ENCODE results near the gene FER. TPM values are rescaled to one million over a fixed set of nuclear protein-coding genes. Genes with fewer than 3 reads are reported as not detected.

The FER gene
- total and polyA plus RNA-seq, 9 of the 15 experiments (the other 6 are each of a cell fraction or from before 2014, with no cell fraction given): 6.7 to 18.2 (median 8.9) TPM

GRCh38 chr5:109105631-109106267 lies 358.1 kb downstream of the FER start:
- H3K36me3 ChIP-seq (ENCODE audit: control insufficient read depth, insufficient read depth, low read length): no peaks in the 10 kb centered on the region
- H3K4me3 ChIP-seq: no peak overlapping the region
- in situ Hi-C loops (cut with MboI) (no loop called here), intact Hi-C loops (cut with micrococcal nuclease) (no loop called here)
- no peak overlapping the region for H3K9ac ChIP-seq (ENCODE audit: insufficient read depth in 1 of 2, low read depth in 2 of 2, low read length in 2 of 2)
- BruUV-seq (replicated peaks): no TSS peak
- H4K20me1 ChIP-seq (replicated peaks; ENCODE audit: control insufficient read depth, insufficient read depth, low read length): no peaks in the 10 kb centered on the region
- no peaks in the 10 kb centered on the region for H3K79me2 ChIP-seq (ENCODE audit: control insufficient read depth, insufficient read depth, low read length)
- no peaks in the 10 kb centered on the region for H3K9me3 ChIP-seq (replicated peaks; ENCODE audit: control insufficient read depth, insufficient read depth, low read depth, low read length)
- CTCF ChIA-PET (ENCODE audit: low intra/inter-chr PET ratio): no interaction called here
- no peak overlapping the region for H2AFZ ChIP-seq (ENCODE audit: low read depth, low read length)
- DNase-seq (ENCODE audit: extremely low read depth in 1 of 4, low spot score in 3 of 4) (no peak), FAIRE-seq (no peak), ATAC-seq (no peak)
- TF ChIP-seq ZNF316 (IDR thresholded peaks at IDR 0.05): 0 out of 2 replicates have a peak, but pooled peaks have one; percentile 7
- no peak for TF ChIP-seq DDX20 (tag; IDR thresholded peaks at IDR 0.05; ENCODE audit: low read depth)
- 0 out of 2 replicates have a peak, but pooled peaks have one; percentile 32 for TF ChIP-seq MAFG (tag; conservative IDR thresholded peaks at IDR 0.05)
- TF ChIP-seq C11orf30 (IDR thresholded peaks at IDR 0.05; ENCODE audit: low read depth): peak; percentile 13; the same call in 1 of the 2 replicates
- no peaks in the 10 kb centered on the region for H3K27me3 ChIP-seq (ENCODE audit: control insufficient read depth in 2 of 2, insufficient read depth in 2 of 2, low read length in 2 of 2)
- H3K4me2 ChIP-seq (ENCODE audit: insufficient read depth, low read length): no peak overlapping the region
- WGBS (ENCODE audit: insufficient coverage, low coverage, missing lambda C conversion rate): 13% methylated on average over 5 of the region's 5 CpGs
- no peak overlapping the region for H3K27ac ChIP-seq (ENCODE audit: extremely low read depth, low read depth, low read length)
- H3K9me1 ChIP-seq (ENCODE audit: control insufficient read depth, insufficient read depth, low read length): no peaks in the 10 kb centered on the region
- POLR2A ChIA-PET: no interaction called here
- no peaks in the 10 kb centered on the region for H3K4me1 ChIP-seq (replicated peaks in 1 of 2; ENCODE audit: control insufficient read depth in 2 of 2, insufficient read depth in 2 of 2, low read length in 2 of 2)

GRCh38 chr5:109111680-109112079 lies 364.0 kb downstream of the FER start:
- no peaks in the 10 kb centered on the region for H4K20me1 ChIP-seq (replicated peaks; ENCODE audit: control insufficient read depth, insufficient read depth, low read length)
- H3K4me1 ChIP-seq (replicated peaks in 1 of 2; ENCODE audit: control insufficient read depth in 2 of 2, insufficient read depth in 2 of 2, low read length in 2 of 2): no peaks in the 10 kb centered on the region
- ATAC-seq (no peak), DNase-seq (ENCODE audit: extremely low read depth in 1 of 4, low spot score in 3 of 4) (no peak), FAIRE-seq (no peak)
- H3K27ac ChIP-seq (ENCODE audit: extremely low read depth, low read depth, low read length): no peak overlapping the region
- BruUV-seq (replicated peaks): no TSS peak
- no peak overlapping the region for H3K9ac ChIP-seq (ENCODE audit: insufficient read depth in 1 of 2, low read depth in 2 of 2, low read length in 2 of 2)
- no peak for TF ChIP-seq ETS1 (conservative IDR thresholded peaks at IDR 0.05; ENCODE audit: control insufficient read depth, low read depth, low read length)
- no peak overlapping the region for H2AFZ ChIP-seq (ENCODE audit: low read depth, low read length)
- in situ Hi-C loops (cut with MboI): no loop called here
- no peaks in the 10 kb centered on the region for H3K79me2 ChIP-seq (ENCODE audit: control insufficient read depth, insufficient read depth, low read length)
- no peaks in the 10 kb centered on the region for H3K36me3 ChIP-seq (ENCODE audit: control insufficient read depth, insufficient read depth, low read length)
- no peak overlapping the region for H3K4me2 ChIP-seq (ENCODE audit: insufficient read depth, low read length)
- intact Hi-C loops (cut with micrococcal nuclease): no loop called here
- H3K9me1 ChIP-seq (ENCODE audit: control insufficient read depth, insufficient read depth, low read length): no peaks in the 10 kb centered on the region
- no peaks in the 10 kb centered on the region for H3K27me3 ChIP-seq (ENCODE audit: control insufficient read depth in 2 of 2, insufficient read depth in 2 of 2, low read length in 2 of 2)
- WGBS (ENCODE audit: insufficient coverage, low coverage, missing lambda C conversion rate): 54% methylated on average over 2 of the region's 2 CpGs
- no peak overlapping the region for H3K4me3 ChIP-seq
- POLR2A ChIA-PET: no interaction called here
- no peaks in the 10 kb centered on the region for H3K9me3 ChIP-seq (replicated peaks; ENCODE audit: control insufficient read depth, insufficient read depth, low read depth, low read length)
- CTCF ChIA-PET (ENCODE audit: low intra/inter-chr PET ratio): no interaction called here
